Liver (tissue), 9 donors: ENCODE data around the gene ADAMTS2. TPM values are rescaled to one million over a fixed set of nuclear protein-coding genes. Genes with fewer than 3 reads are reported as not detected.

Source experiments
- DNase-seq: peaks from one replicate; pipeline ENCODE4 v3.0.0-alpha.2; 2017; ENCODE audit warnings: low spot score
- H3K27ac ChIP-seq, 2 donors: one replicate each; pipeline ENCODE4 v1.7.0; 2013; ENCODE audit warnings: inconsistent platforms in 2 of 2, low read length in 2 of 2, control low read depth in 1 of 2, low read depth in 1 of 2, mild to moderate bottlenecking in 1 of 2
- H3K27me3 ChIP-seq, 4 donors: one replicate each; pipeline versions ENCODE4 v1.6.1 to v1.7.0; 2013; ENCODE audit warnings: low read length in 3 of 4, inconsistent platforms in 1 of 4, mild to moderate bottlenecking in 1 of 4, moderate library complexity in 1 of 4; ENCODE audit not compliant: control insufficient read depth in 4 of 4, insufficient read depth in 4 of 4
- H3K36me3 ChIP-seq, 4 donors: one replicate each; pipeline versions ENCODE4 v1.6.1 to v1.7.0; 2013; ENCODE audit warnings: low read length in 3 of 4, mild to moderate bottlenecking in 3 of 4, low read depth in 1 of 4, moderate library complexity in 1 of 4; ENCODE audit not compliant: control insufficient read depth in 4 of 4, insufficient read depth in 3 of 4
- H3K4me1 ChIP-seq, 4 donors: one replicate each; pipeline versions ENCODE4 v1.6.1 to v1.7.0; 2013; ENCODE audit warnings: low read length in 3 of 4, mild to moderate bottlenecking in 3 of 4, moderate library complexity in 1 of 4; ENCODE audit not compliant: control insufficient read depth in 4 of 4, insufficient read depth in 4 of 4
- H3K4me3 ChIP-seq, 3 donors: one replicate each; pipeline versions ENCODE4 v1.6.1 to v1.7.0; 2013; ENCODE audit warnings: low read length in 3 of 3, control low read depth in 1 of 3, low read depth in 1 of 3, mild to moderate bottlenecking in 1 of 3
- H3K9ac ChIP-seq, 2 donors: one replicate each; pipeline ENCODE4 v1.7.0; 2013; ENCODE audit warnings: low read length in 2 of 2, mild to moderate bottlenecking in 2 of 2, moderate library complexity in 2 of 2, control low read depth in 1 of 2, low read depth in 1 of 2
- H3K9me3 ChIP-seq, 4 donors: one replicate each; pipeline versions ENCODE4 v1.6.1 to v1.7.0; 2013; ENCODE audit warnings: low read length in 3 of 4; ENCODE audit not compliant: control insufficient read depth in 4 of 4
- ATF3 ChIP-seq: IDR thresholded peaks from 2 replicates; pipeline ENCODE4 v1.6.1; 2016; ENCODE audit warnings: antibody characterized with exemption
- EGR1 ChIP-seq, 2 donors: IDR thresholded peaks; 2 replicates each; pipeline ENCODE4 v1.6.1; 2016 to 2018; ENCODE audit warnings: antibody characterized with exemption in 2 of 2, low read depth in 2 of 2
- FOXA1 ChIP-seq: IDR thresholded peaks from 2 replicates; pipeline ENCODE4 v1.6.1; 2016; ENCODE audit warnings: antibody characterized with exemption
- FOXA2 ChIP-seq: IDR thresholded peaks from 2 replicates; pipeline ENCODE4 v1.6.1; 2016; ENCODE audit warnings: antibody characterized with exemption
- GABPA ChIP-seq, 2 donors: IDR thresholded peaks in 1 of 2; conservative IDR thresholded peaks in 1 of 2; 2 replicates each; pipeline ENCODE4 v1.6.1; 2016; ENCODE audit warnings: antibody characterized with exemption in 2 of 2, mild to moderate bottlenecking in 1 of 2, moderate library complexity in 1 of 2
- HNF4A ChIP-seq, 2 donors: conservative IDR thresholded peaks; 2 replicates each; pipeline ENCODE4 v1.6.1; 2016; ENCODE audit warnings: antibody characterized with exemption in 2 of 2, mild to moderate bottlenecking in 2 of 2
- JUND ChIP-seq, 2 donors: IDR thresholded peaks; 2 replicates each; pipeline ENCODE4 v1.6.1; 2016; ENCODE audit warnings: antibody characterized with exemption in 2 of 2
- RAD21 ChIP-seq, 2 donors: IDR thresholded peaks; 2 replicates each; pipeline ENCODE4 v1.6.1; 2016; ENCODE audit warnings: antibody characterized with exemption in 2 of 2, mild to moderate bottlenecking in 2 of 2
- SP1 ChIP-seq: IDR thresholded peaks from 2 replicates; pipeline ENCODE4 v1.6.1; 2018; ENCODE audit warnings: antibody characterized with exemption, mild to moderate bottlenecking
- TAF1 ChIP-seq: conservative IDR thresholded peaks from 2 replicates; pipeline ENCODE4 v1.6.1; 2016; ENCODE audit warnings: antibody characterized with exemption, mild to moderate bottlenecking
- YY1 ChIP-seq: IDR thresholded peaks from 2 replicates; pipeline ENCODE4 v1.6.1; 2016; ENCODE audit warnings: antibody characterized with exemption, mild to moderate bottlenecking
- ZBTB33 ChIP-seq: IDR thresholded peaks from 2 replicates; pipeline ENCODE4 v1.6.1; 2016; ENCODE audit warnings: antibody characterized with exemption
- WGBS: extraction: QIAGEN DNeasy Blood & Tissue Kit; methylation state at CpG from one replicate; pipeline ENCODE4 v1.1.7; 2013; 5-methylcytosine and 5-hydroxymethylcytosine counted together
- polyA plus RNA-seq, 2 donors: library from polyadenylated mRNA; stranded (reverse) in 1 of 2; unstranded in 1 of 2; fragments of 200-250 nt in 1 of 2; fragments of >200 nt in 1 of 2; fragmentation: Nextera tagmentation in 1 of 2; extraction: Ambion mirVana in 1 of 2; gene quantifications; one replicate each; pipeline versions ENCODE4 v1.2.1 to v1.2.3, GENCODE V29; 2013 to 2015
- total RNA-seq, 2 donors: library from RNA; depleted of rRNA; stranded (reverse); fragments of >200 nt; gene quantifications; one replicate each; pipeline ENCODE4 v1.2.3, GENCODE V29; 2014
- TF ChIP-seq, protein P1 (sequence below): IDR thresholded peaks from 2 replicates; pipeline ENCODE4 v1.6.1; 2016; ENCODE audit warnings: antibody characterized with exemption
- TF ChIP-seq, protein P2 (sequence below): fragments of 150-350 bp; IDR thresholded peaks from 2 replicates; pipeline ENCODE4 v1.5.1; 2017; ENCODE audit warnings: improper control_type of control experiment, low read depth, low read length; ENCODE audit not compliant: missing input control
- donor health status: healthy.
- donor health status: healthy.
- donor health status: healthy.
- donor health status: healthy.
- donor health status: healthy.

The ADAMTS2 gene
- total and polyA plus RNA-seq, 4 donors, result 2.7 to 24.3 (median 12.0) TPM

DNA sequence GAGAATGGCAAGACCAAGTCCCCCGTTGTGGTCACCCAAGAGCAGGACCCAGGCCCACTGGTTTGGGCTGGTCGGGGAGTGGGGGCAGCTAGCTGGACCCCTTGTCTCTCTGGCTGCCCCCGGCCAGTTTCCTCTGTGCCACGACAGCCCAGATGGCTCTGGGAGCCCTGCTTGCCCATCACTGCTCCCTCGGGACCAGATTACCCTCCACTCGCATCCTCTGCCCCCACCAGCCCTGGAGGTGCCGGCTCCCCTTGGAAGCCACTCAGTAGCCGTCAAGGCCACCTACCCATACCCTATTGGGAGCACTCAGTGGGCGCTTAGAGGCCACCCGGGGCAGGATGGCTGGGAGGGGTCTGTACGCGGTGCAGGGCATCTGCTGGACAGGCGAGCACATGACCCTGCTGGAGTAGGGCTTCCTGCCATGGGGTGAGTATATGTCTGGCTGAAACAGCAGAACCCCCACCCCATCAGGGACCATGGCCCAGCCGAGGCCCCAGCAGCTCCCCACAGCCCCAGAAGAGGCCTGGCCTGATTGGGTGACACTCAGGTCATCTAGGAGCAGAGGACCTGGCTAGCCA, 215.1 kb downstream of the ADAMTS2 start:
- H3K4me1 ChIP-seq, result no peaks in the 10 kb centered on the region
- 91% methylated on average over 14 of the region's 14 CpGs for WGBS
- no peak overlapping the region for H3K27ac ChIP-seq
- no peak overlapping the region for H3K4me3 ChIP-seq
- no peak overlapping the region for H3K9ac ChIP-seq
- no peak for TF ChIP-seq GABPA (IDR thresholded peaks at IDR 0.05 in 1 of 2, conservative IDR thresholded peaks at IDR 0.05 in 1 of 2)
- TF ChIP-seq FOXA1, result no peak
- H3K27me3 ChIP-seq, result no peaks in the 10 kb centered on the region
- H3K36me3 ChIP-seq, result peaks cover 0 to 3% (median 0%) of the 10 kb centered on the region in 4 donors
- peaks cover 0 to 3% (median 1%) of the 10 kb centered on the region in 4 donors for H3K9me3 ChIP-seq
- DNase-seq, result no peak

DNA sequence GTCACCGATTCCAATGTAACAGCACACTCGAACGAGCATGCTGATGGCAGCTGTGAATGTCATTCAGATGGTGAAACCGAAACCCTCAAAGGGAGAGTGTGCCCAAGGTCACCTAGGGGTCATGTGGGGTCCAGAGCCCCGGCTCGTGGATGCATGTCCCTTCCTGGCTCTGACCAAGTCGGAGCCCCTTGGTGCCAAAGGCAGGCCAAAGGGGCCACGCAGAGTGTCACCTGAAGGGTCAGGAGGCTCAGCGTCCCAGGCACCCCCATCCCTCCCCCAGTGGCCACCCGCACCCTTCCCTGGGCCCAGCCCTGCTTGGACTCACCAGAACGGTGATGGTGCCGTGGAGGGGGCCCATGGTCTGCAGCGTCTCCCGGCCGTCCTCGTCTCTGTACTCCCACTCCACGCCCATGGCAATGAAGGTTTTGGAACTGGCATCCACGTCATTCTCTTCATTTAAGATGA, 215.6 kb downstream of the ADAMTS2 start:
- Histone ChIP-seq H3K4me3 (no peak overlapping the region), H3K36me3 (peaks cover 0 to 3% (median 0%) of the 10 kb centered on the region in 4 donors), H3K27ac (no peak overlapping the region), H3K4me1 (no peaks in the 10 kb centered on the region), H3K9me3 (peaks cover 0 to 4% (median 3%) of the 10 kb centered on the region in 4 donors), H3K27me3 (no peaks in the 10 kb centered on the region), H3K9ac (no peak overlapping the region)
- no peak for DNase-seq
- TF ChIP-seq GABPA (IDR thresholded peaks at IDR 0.05 in 1 of 2, conservative IDR thresholded peaks at IDR 0.05 in 1 of 2) (no peak), FOXA1 (no peak), ZBTB33 (no peak), YY1 (no peak), SP1 (no peak), RAD21 (IDR thresholded peaks at IDR 0.05) (no peak), FOXA2 (no peak), ATF3 (no peak), JUND (IDR thresholded peaks at IDR 0.05) (no peak), EGR1 (IDR thresholded peaks at IDR 0.05; ENCODE audit: low read depth in 2 of 2) (no peak), TAF1 (no peak)
- TF ChIP-seq, protein P1, sequence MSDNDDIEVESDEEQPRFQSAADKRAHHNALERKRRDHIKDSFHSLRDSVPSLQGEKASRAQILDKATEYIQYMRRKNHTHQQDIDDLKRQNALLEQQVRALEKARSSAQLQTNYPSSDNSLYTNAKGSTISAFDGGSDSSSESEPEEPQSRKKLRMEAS, result no peak
- 83% methylated on average over 18 of the region's 18 CpGs for WGBS

DNA sequence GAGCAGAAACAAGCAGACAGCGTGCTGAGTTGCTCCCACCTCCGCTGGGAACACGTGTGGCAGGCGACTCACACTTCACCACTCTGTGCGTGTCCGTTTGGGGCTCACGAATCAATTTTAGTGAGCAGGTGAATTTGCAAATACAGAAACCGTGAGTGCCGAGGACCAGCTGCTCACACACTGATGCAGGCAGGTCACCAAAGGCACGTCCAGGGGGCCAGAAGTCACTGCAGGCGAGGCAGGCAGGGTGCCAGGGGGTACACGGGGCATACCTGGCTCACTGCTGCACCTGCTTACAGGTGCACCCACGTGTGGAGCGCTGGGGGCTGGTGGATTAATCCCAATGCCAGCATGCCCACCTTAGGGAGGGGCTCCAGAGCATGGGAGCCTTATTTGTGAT, 216.3 kb downstream of the ADAMTS2 start:
- WGBS, result 83% methylated on average over 14 of the region's 14 CpGs
- Histone ChIP-seq H3K4me3 (no peak overlapping the region), H3K9ac (no peak overlapping the region), H3K27ac (no peak overlapping the region), H3K9me3 (peaks cover 1 to 9% (median 4%) of the 10 kb centered on the region in 4 donors), H3K36me3 (peaks cover 0 to 3% (median 0%) of the 10 kb centered on the region in 4 donors), H3K27me3 (no peaks in the 10 kb centered on the region), H3K4me1 (no peaks in the 10 kb centered on the region)
- TF ChIP-seq GABPA (IDR thresholded peaks at IDR 0.05 in 1 of 2, conservative IDR thresholded peaks at IDR 0.05 in 1 of 2) (no peak), TAF1 (no peak), HNF4A (conservative IDR thresholded peaks at IDR 0.05) (no peak), FOXA2 (no peak), RAD21 (IDR thresholded peaks at IDR 0.05) (no peak), JUND (IDR thresholded peaks at IDR 0.05) (no peak), ZBTB33 (no peak), ATF3 (no peak), FOXA1 (no peak)
- TF ChIP-seq, protein P2, sequence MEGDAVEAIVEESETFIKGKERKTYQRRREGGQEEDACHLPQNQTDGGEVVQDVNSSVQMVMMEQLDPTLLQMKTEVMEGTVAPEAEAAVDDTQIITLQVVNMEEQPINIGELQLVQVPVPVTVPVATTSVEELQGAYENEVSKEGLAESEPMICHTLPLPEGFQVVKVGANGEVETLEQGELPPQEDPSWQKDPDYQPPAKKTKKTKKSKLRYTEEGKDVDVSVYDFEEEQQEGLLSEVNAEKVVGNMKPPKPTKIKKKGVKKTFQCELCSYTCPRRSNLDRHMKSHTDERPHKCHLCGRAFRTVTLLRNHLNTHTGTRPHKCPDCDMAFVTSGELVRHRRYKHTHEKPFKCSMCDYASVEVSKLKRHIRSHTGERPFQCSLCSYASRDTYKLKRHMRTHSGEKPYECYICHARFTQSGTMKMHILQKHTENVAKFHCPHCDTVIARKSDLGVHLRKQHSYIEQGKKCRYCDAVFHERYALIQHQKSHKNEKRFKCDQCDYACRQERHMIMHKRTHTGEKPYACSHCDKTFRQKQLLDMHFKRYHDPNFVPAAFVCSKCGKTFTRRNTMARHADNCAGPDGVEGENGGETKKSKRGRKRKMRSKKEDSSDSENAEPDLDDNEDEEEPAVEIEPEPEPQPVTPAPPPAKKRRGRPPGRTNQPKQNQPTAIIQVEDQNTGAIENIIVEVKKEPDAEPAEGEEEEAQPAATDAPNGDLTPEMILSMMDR, result no peak
- TF ChIP-seq, protein P1, result no peak
- no peak for DNase-seq
